H1 (cell line): Measurements from ENCODE around the gene RPS28. TPM values are rescaled to one million over a fixed set of nuclear protein-coding genes. Genes with fewer than 3 reads are reported as not detected.

Experiments used
- CTCF ChIA-PET: fragments of 300-600 bp; sonication (Branson Sonifier 250); formaldehyde crosslinking; loops from one replicate; lab custom pipeline; 2021; ENCODE audit not compliant: partially characterized antibody; lab: Charles Lee
- POLR2A ChIA-PET: fragments of 300-600 bp; sonication (Branson Sonifier 250); formaldehyde crosslinking; loops from one replicate; lab custom pipeline; 2021; ENCODE audit warnings: inconsistent platforms; ENCODE audit not compliant: partially characterized antibody; lab: Charles Lee
- DNase-seq, 2 experiments: peaks; one replicate each; pipeline versions ENCODE4 v3.0.0 to v3.0.0-alpha.2; 2010 to 2022; ENCODE audit warnings: low spot score in 2 of 2, low read depth in 1 of 2, mixed read lengths in 1 of 2
- FAIRE-seq: peaks from 2 replicates; lab custom pipeline; 2011; peaks lifted over from hg19 to GRCh38; lab: Jason Lieb, UNC
- H2AFZ ChIP-seq: 2 replicates; pipeline ENCODE4 v1.8.1; 2012; ENCODE audit warnings: low read length, inconsistent platforms
- H2AK5ac ChIP-seq: 2 replicates; pipeline ENCODE4 v1.6.1; 2013; ENCODE audit warnings: low read depth, low read length
- H2BK120ac ChIP-seq: replicated peaks from 2 replicates; pipeline ENCODE3; 2013; ENCODE audit warnings: low read depth, low read length, inconsistent platforms
- H2BK12ac ChIP-seq: 2 replicates; pipeline ENCODE4 v1.6.1; 2013; ENCODE audit warnings: low read depth, low read length
- H2BK15ac ChIP-seq: 2 replicates; pipeline ENCODE4 v1.6.1; 2013; ENCODE audit warnings: low read length
- H2BK20ac ChIP-seq: 2 replicates; pipeline ENCODE4 v1.6.1; 2013; ENCODE audit warnings: low read length
- H2BK5ac ChIP-seq: 2 replicates; pipeline ENCODE4 v1.6.1; 2013; ENCODE audit warnings: low read depth, low read length
- H3K14ac ChIP-seq: 2 replicates; pipeline ENCODE4 v1.6.1; 2013; ENCODE audit warnings: inconsistent platforms; ENCODE audit not compliant: insufficient read length
- H3K18ac ChIP-seq: 2 replicates; pipeline ENCODE4 v1.6.1; 2013; ENCODE audit warnings: low read length; ENCODE audit errors: extremely low read depth
- H3K23ac ChIP-seq: 2 replicates; pipeline ENCODE4 v1.6.1; 2013; ENCODE audit warnings: inconsistent platforms; ENCODE audit not compliant: insufficient read length
- H3K23me2 ChIP-seq: 2 replicates; pipeline ENCODE4 v1.6.1; 2013; ENCODE audit warnings: low read depth, low read length
- H3K27ac ChIP-seq: 2 replicates; pipeline ENCODE4 v1.6.1; 2011; ENCODE audit warnings: low read depth, low read length, inconsistent platforms
- H3K27me3 ChIP-seq, 4 experiments: replicated peaks in 1 of 4; 1 replicate in 1 of 4; 2 replicates in 3 of 4; pipeline versions ENCODE4 v1.6.1 to v1.8.1; 2011 to 2013; ENCODE audit warnings: low read length in 3 of 4, mild to moderate bottlenecking in 3 of 4, inconsistent platforms in 2 of 4, mixed read lengths in 2 of 4, moderate library complexity in 1 of 4; ENCODE audit not compliant: control insufficient read depth in 3 of 4, insufficient read depth in 3 of 4; ENCODE audit errors: extremely low read depth in 1 of 4
- H3K36me3 ChIP-seq, 4 experiments: 2 replicates each; pipeline versions ENCODE4 v1.6.1 to v1.8.1; 2011 to 2013; ENCODE audit warnings: mild to moderate bottlenecking in 4 of 4, low read length in 3 of 4, moderate library complexity in 2 of 4, control low read depth in 1 of 4, inconsistent platforms in 1 of 4; ENCODE audit not compliant: insufficient read depth in 4 of 4, control insufficient read depth in 2 of 4
- H3K4ac ChIP-seq: replicated peaks from 2 replicates; pipeline ENCODE3; 2013; ENCODE audit warnings: low read length, low read depth, mixed read lengths, inconsistent platforms; ENCODE audit not compliant: insufficient read length
- H3K4me1 ChIP-seq, 4 experiments: replicated peaks in 1 of 4; 1 replicate in 1 of 4; 2 replicates in 3 of 4; pipeline versions ENCODE4 v1.6.1 to v1.8.1; 2011 to 2013; ENCODE audit warnings: low read length in 3 of 4, inconsistent platforms in 2 of 4, mixed read lengths in 1 of 4; ENCODE audit not compliant: insufficient read depth in 4 of 4, control insufficient read depth in 3 of 4
- H3K4me2 ChIP-seq, 2 experiments: 2 replicates each; pipeline versions ENCODE4 v1.6.1 to v1.8.1; 2011 to 2013; ENCODE audit warnings: low read depth in 2 of 2, low read length in 2 of 2, control low read depth in 1 of 2, inconsistent platforms in 1 of 2, mild to moderate bottlenecking in 1 of 2; ENCODE audit not compliant: insufficient read depth in 1 of 2
- H3K4me3 ChIP-seq, 4 experiments: fragments of 200-600, 300-600 bp in 1 of 4; sonication (generic), shearing (Covaris generic), sonication (Bioruptor Twin) in 1 of 4; 2 replicates each; pipeline versions ENCODE4 v1.5.1 to v1.8.1; 2011 to 2016; ENCODE audit warnings: low read length in 4 of 4, low read depth in 3 of 4, control low read depth in 2 of 4, inconsistent platforms in 2 of 4, mild to moderate bottlenecking in 2 of 4, mixed read lengths in 1 of 4, moderate library complexity in 1 of 4; ENCODE audit not compliant: insufficient read depth in 2 of 4; ENCODE audit errors: extremely low read depth in 1 of 4
- H3K56ac ChIP-seq: replicated peaks from 2 replicates; pipeline ENCODE3; 2013; ENCODE audit warnings: low read depth, mild to moderate bottlenecking, mixed read lengths, low read length, inconsistent platforms; ENCODE audit not compliant: insufficient read length
- H3K79me1 ChIP-seq: 2 replicates; pipeline ENCODE4 v1.6.1; 2013; ENCODE audit warnings: low read depth, low read length, control low read depth
- H3K79me2 ChIP-seq, 2 experiments: 2 replicates each; pipeline versions ENCODE4 v1.6.1 to v1.8.1; 2012 to 2013; ENCODE audit warnings: low read length in 2 of 2, mild to moderate bottlenecking in 2 of 2, inconsistent platforms in 1 of 2; ENCODE audit not compliant: insufficient read depth in 2 of 2, control insufficient read depth in 1 of 2
- H3K9ac ChIP-seq, 4 experiments: replicated peaks in 1 of 4; 1 replicate in 1 of 4; 2 replicates in 3 of 4; pipeline versions ENCODE4 v1.6.1 to v1.8.1; 2011 to 2013; ENCODE audit warnings: low read depth in 3 of 4, low read length in 3 of 4, control low read depth in 2 of 4, mild to moderate bottlenecking in 2 of 4, moderate library complexity in 2 of 4, inconsistent platforms in 1 of 4; ENCODE audit errors: extremely low read depth in 1 of 4
- H3K9me3 ChIP-seq, 2 experiments: 2 replicates each; pipeline versions ENCODE4 v1.6.1 to v1.8.1; 2012 to 2013; ENCODE audit warnings: mild to moderate bottlenecking in 2 of 2, moderate library complexity in 2 of 2, control low read depth in 1 of 2, inconsistent platforms in 1 of 2, low read depth in 1 of 2, low read length in 1 of 2, mixed read lengths in 1 of 2; ENCODE audit not compliant: insufficient read depth in 2 of 2
- H4K20me1 ChIP-seq, 2 experiments: replicated peaks in 1 of 2; 2 replicates each; pipeline versions ENCODE3 to v1.8.1; 2011 to 2013; ENCODE audit warnings: inconsistent platforms in 2 of 2, low read length in 2 of 2, mild to moderate bottlenecking in 1 of 2; ENCODE audit not compliant: insufficient read depth in 2 of 2, control insufficient read depth in 1 of 2
- H4K5ac ChIP-seq: 2 replicates; pipeline ENCODE4 v1.6.1; 2013; ENCODE audit warnings: low read length, low read depth, mixed read lengths, inconsistent platforms; ENCODE audit not compliant: insufficient read length
- H4K8ac ChIP-seq: 2 replicates; pipeline ENCODE4 v1.8.0; 2013; ENCODE audit warnings: mild to moderate bottlenecking, moderate library complexity, low read length, inconsistent platforms; ENCODE audit not compliant: insufficient read depth; ENCODE audit errors: extremely low read depth
- H4K91ac ChIP-seq: replicated peaks from 2 replicates; pipeline ENCODE3; 2013; ENCODE audit warnings: low read length, mixed read lengths, inconsistent platforms; ENCODE audit not compliant: insufficient read length
- CBX8 ChIP-seq: fragments of 300-800, 300-1000 bp; sonication (generic); IDR thresholded peaks from 2 replicates; pipeline ENCODE4 v1.7.1; 2016; ENCODE audit warnings: low read depth, low read length, borderline replicate concordance
- POLR2AphosphoS5 ChIP-seq: IDR thresholded peaks from 2 replicates; pipeline ENCODE4 v1.6.1; 2011; ENCODE audit warnings: low read depth, low read length
- TEAD4 ChIP-seq: IDR thresholded peaks from 2 replicates; pipeline ENCODE4 v1.6.1; 2012; ENCODE audit warnings: low read depth, low read length, inconsistent platforms, mixed read lengths
- WGBS, 2 experiments: shearing (Covaris generic) in 1 of 2; methylation state at CpG; one replicate each; pipeline versions ENCODE4 v1.1.6 to v1.1.7; 2013 to 2015; ENCODE audit warnings: low lambda C conversion rate in 2 of 2, mixed read lengths in 2 of 2, inconsistent platforms in 1 of 2, low coverage in 1 of 2, missing lambda C conversion rate in 1 of 2; ENCODE audit not compliant: insufficient replicate concordance in 2 of 2, insufficient coverage in 1 of 2, insufficient read length in 1 of 2; ENCODE audit errors: extremely low coverage in 1 of 2, missing lambda C conversion rate in 1 of 2; 5-methylcytosine and 5-hydroxymethylcytosine counted together
- polyA plus RNA-seq, 7 experiments: library from polyadenylated mRNA; depleted of rRNA in 3 of 7; stranded (reverse) in 5 of 7; unstranded in 2 of 7; fragments of >200 nt in 5 of 7; fragments of 200-250 nt in 2 of 7; gene quantifications; 1 replicate in 5 of 7; 2 replicates in 1 of 7; 4 replicates in 1 of 7; pipeline versions ENCODE4 v1.2.1 to v1.2.3, GENCODE V29; 2011 to 2013; ENCODE audit warnings: missing spikeins in 2 of 7, mixed read lengths in 2 of 7
- total RNA-seq: library from RNA; stranded (reverse); fragmentation: NEBNext Ultra II Directional; extraction: Animal tissue kit (Norgen Biotek cat#: 25700); gene quantifications from 2 replicates; pipeline ENCODE4 v1.2.1, GENCODE V29; 2021

Gene RPS28
- total and polyA plus RNA-seq, 2 of the 8 experiments (the other 6 are each of a cell fraction or from before 2014, with no cell fraction given) = 1,241 to 1,699 TPM

- H3K4me3 ChIP-seq = no peak overlapping the region
- H3K36me3 ChIP-seq = 0 out of 8 replicates have a peak, but pooled peaks cover 0 to 4% (median 0%) of the 10 kb centered on the region in 4 experiments
- H3K9ac ChIP-seq = no peak overlapping the region
- peak; percentile 58; the same call in 1 of the 2 replicates for TF ChIP-seq TEAD4
- TF ChIP-seq POLR2AphosphoS5 = no peak
- TF ChIP-seq CBX8 = no peak
- no peak overlapping the region for H3K27ac ChIP-seq
- peaks cover 14% of the 10 kb centered on the region; the same call in 1 of the 2 replicates for H3K23me2 ChIP-seq
- H3K18ac ChIP-seq = no peak overlapping the region
- H3K9me3 ChIP-seq = no peaks in the 10 kb centered on the region
- H3K27me3 ChIP-seq = peaks cover 10 to 27% (median 21%) of the 10 kb centered on the region in 4 experiments
- H3K56ac ChIP-seq = no peak overlapping the region
- no peak overlapping the region for H4K91ac ChIP-seq
- FAIRE-seq (no peak), DNase-seq (no peak)
- H2BK20ac ChIP-seq = no peak overlapping the region
- no peak overlapping the region for H3K4me2 ChIP-seq
- ChIA-PET POLR2A (interaction anchor here (0.5 to 27.1 kb wide), 3 partner anchors 24 to 180 kb away, joined by 3 to 583 read pairs (median 3); partner anchors contain the start of genes CD320, NDUFA7 and RPS28), CTCF (interaction anchor here (0.6 to 8.2 kb wide), 2 partner anchors 16 to 245 kb away, joined by 3 to 68 read pairs; no protein-coding TSS in a partner anchor)
- 78% methylated on average over 4 of the region's 6 CpGs; no CpG with 5 or more reads in 1 of the 2 experiments for WGBS, 2 experiments
- no peak overlapping the region for H2BK12ac ChIP-seq
- no peak overlapping the region for H2BK15ac ChIP-seq
- no peak overlapping the region for H2BK5ac ChIP-seq
- H3K14ac ChIP-seq = no peak overlapping the region
- no peak overlapping the region for H3K23ac ChIP-seq
- no peak overlapping the region for H4K5ac ChIP-seq
- no peak overlapping the region for H3K4ac ChIP-seq
- no peak overlapping the region for H2BK120ac ChIP-seq
- peaks cover 0 to 2% of the 10 kb centered on the region in 2 experiments for H4K20me1 ChIP-seq
- no peaks in the 10 kb centered on the region for H3K79me1 ChIP-seq
- no peak overlapping the region for H4K8ac ChIP-seq
- no peak overlapping the region for H2AFZ ChIP-seq
- H2AK5ac ChIP-seq = no peak overlapping the region
- no peaks in the 10 kb centered on the region for H3K79me2 ChIP-seq
- H3K4me1 ChIP-seq = peaks cover 0 to 13% (median 8%) of the 10 kb centered on the region in 4 experiments; a peak in 6 of 7 replicates
Observed at GRCh38 chr19:8338835-8339234, 17.5 kb downstream of the RPS28 start.
